ENCODE data around the gene GCNT1.

GRCh38 chr9:76433836-76434235 is 25.1 kb upstream of the GCNT1 start:
- no peak for TF ChIP-seq EZH2phosphoT487 (IDR thresholded peaks at IDR 0.05; ENCODE audit: low read depth)
- no peak for TF ChIP-seq CTCF (IDR thresholded peaks at IDR 0.05; ENCODE audit: low read depth, low read length)

Measured in OCI-LY3 (cell line).